Activated CD8-positive, alpha-beta memory T cell treated with anti-CD3 and anti-CD28 coated beads, Interleukin-2, amount 10 ng/mL, durations not matched to agents 7 days and 5 days (primary cell): ENCODE data around the gene SEH1L. TPM values are rescaled to one million over a fixed set of nuclear protein-coding genes. Genes with fewer than 3 reads are reported as not detected.

Experiments used
- ATAC-seq: fragments of 150-1000 bp; cut with Tn5 transposase; one replicate; pipeline ENCODE4 v1.10.0; 2021; ENCODE audit warnings: moderate library complexity
- CTCF ChIA-PET: fragments of 350-600 bp; sonication (Branson Sonifier 250); formaldehyde crosslinking; loops from one replicate; lab custom pipeline; 2021; ENCODE audit warnings: antibody characterized with exemption; lab: Charles Lee
- DNase-seq: peaks from one replicate; pipeline ENCODE4 v3.0.0-alpha.2; 2020
- H3K27ac Mint-ChIP-seq: one replicate; pipeline ENCODE4 v1.8.0; 2021; ENCODE audit warnings: mild to moderate bottlenecking, mixed read lengths
- H3K27me3 Mint-ChIP-seq: one replicate; pipeline ENCODE4 v1.8.0; 2021; ENCODE audit warnings: mixed read lengths
- H3K36me3 Mint-ChIP-seq: one replicate; pipeline ENCODE4 v1.8.0; 2021; ENCODE audit warnings: mild to moderate bottlenecking, mixed read lengths
- H3K4me1 Mint-ChIP-seq: one replicate; pipeline ENCODE4 v1.8.0; 2021; ENCODE audit warnings: mixed read lengths
- H3K4me3 Mint-ChIP-seq: one replicate; pipeline ENCODE4 v1.8.0; 2021; ENCODE audit warnings: mild to moderate bottlenecking, moderate library complexity, mixed read lengths
- H3K9me3 Mint-ChIP-seq: one replicate; pipeline ENCODE4 v1.8.0; 2022; ENCODE audit warnings: low read depth, mixed read lengths
- total RNA-seq, 2 experiments: library from RNA; stranded (reverse); gene quantifications; one replicate each; pipeline ENCODE4 v1.2.3, GENCODE V29; 2021

Gene SEH1L
- total RNA-seq, 2 experiments from 2014 or later, result 50.9 to 66.7 TPM

DNA sequence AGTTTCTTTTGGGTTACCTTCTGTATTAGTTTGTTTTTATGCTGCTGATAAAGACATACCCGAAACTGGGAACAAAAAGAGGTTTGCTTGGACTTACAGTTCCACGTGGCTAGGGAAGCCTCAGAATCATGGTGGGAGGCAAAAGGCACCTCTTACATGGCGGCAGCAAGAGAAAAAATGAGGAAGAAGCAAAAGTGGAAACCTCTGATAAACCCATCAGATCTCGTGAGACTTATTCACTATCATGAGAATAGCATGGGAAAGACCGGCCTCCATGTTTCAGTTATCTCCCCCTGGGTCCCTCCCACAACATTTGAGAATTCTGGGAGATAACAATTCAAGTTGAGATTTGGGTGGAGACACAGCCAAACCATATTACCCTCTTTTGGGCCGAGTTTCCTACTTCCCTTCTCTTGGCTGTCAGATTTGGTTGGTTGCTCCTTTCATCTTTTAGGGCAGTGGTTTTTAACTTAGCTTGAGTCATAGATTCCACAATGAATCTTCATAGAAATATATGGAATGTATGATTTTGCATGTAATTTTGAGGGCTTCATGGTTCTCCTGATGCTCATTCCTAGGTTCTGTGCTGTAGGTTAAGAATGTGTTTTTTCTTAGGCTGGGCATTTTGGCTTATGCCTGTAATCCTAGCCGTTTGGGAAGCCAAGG, 87.6 kb downstream of the SEH1L start:
- CTCF ChIA-PET, result no interaction called here
- Mint-ChIP-seq H3K4me3 (no peak overlapping the region), H3K27me3 (no peaks in the 10 kb centered on the region), H3K27ac (no peak overlapping the region), H3K9me3 (no peaks in the 10 kb centered on the region), H3K4me1 (peaks cover 21% of the 10 kb centered on the region), H3K36me3 (peaks cover 59% of the 10 kb centered on the region)
- DNase-seq (no peak), ATAC-seq (no peak)

DNA sequence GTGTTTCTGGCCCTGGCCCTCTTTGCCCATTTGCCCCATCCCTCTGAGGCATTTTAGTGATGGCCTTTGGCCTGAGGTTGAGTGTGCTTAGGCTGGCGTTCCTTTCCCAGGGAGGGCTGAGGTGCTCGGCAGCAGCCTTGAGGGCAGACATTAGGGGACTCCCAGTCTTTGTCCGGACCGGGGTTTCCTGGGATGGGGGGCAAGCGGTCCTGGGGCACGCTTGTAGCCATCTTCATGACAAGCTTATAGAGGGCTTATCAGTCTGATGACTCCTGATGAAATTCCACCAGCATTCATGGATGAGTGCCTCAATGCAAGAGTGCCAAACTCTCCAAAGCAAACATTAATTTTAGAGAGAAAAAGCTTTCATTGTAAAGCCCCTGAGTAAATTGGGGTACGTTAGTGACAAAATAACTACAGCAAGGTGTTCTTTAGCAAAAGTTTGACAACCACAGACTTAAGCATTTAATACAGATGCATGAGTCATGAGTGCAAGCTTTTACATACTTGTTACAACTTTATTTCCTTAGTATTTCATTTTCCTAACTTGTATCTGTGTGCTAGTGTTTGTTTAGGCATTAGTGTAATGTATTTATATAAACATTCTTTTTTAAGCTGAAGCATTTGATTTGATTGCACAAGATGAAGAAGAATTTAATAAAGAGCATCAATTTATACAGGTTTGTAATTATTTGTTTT, 89.0 kb downstream of the SEH1L start:
- Mint-ChIP-seq H3K4me1 (peaks cover 11% of the 10 kb centered on the region), H3K36me3 (peaks cover 56% of the 10 kb centered on the region), H3K27me3 (no peaks in the 10 kb centered on the region), H3K9me3 (no peaks in the 10 kb centered on the region), H3K4me3 (no peak overlapping the region), H3K27ac (no peak overlapping the region)
- CTCF ChIA-PET, result no interaction called here
- ATAC-seq, result no peak
- no peak for DNase-seq

Other genes starting within 250 kb of the SEH1L start
- 10 to 100 TPM; 15.7 to 18.0 TPM for gene CEP76, start 245.3 kb upstream of the SEH1L start, total RNA-seq
- gene PSMG2, start 245.0 kb upstream of the SEH1L start, total RNA-seq, result 100 to 1,000 TPM in 1 of 2 experiments, 10 to 100 TPM in 1; 98.2 to 106 TPM
- gene PTPN2, start 63.8 kb upstream of the SEH1L start, total RNA-seq, result 10 to 100 TPM; 65.4 to 82.7 TPM
- 10 to 100 TPM; 36.6 to 57.4 TPM for gene CEP192, start 43.4 kb downstream of the SEH1L start, total RNA-seq